BJ (cell line): ENCODE data around the gene LAMA2. TPM values are rescaled to one million over a fixed set of nuclear protein-coding genes. Genes with fewer than 3 reads are reported as not detected.

Experiments
- CTCF ChIA-PET: fragments of 350-600 bp; formaldehyde crosslinking; extraction: SDS; loops from one replicate; lab custom pipeline; 2021; ENCODE audit warnings: antibody characterized with exemption, inconsistent platforms; lab: Yijun Ruan, JAX
- POLR2A ChIA-PET: fragments of 300-600 bp; sonication (Branson Sonifier 250); formaldehyde crosslinking; extraction: SDS; loops from one replicate; lab custom pipeline; 2021; ENCODE audit warnings: antibody characterized with exemption; lab: Charles Lee
- DNase-seq: peaks from one replicate; pipeline ENCODE4 v3.0.0-alpha.2; 2011; ENCODE audit warnings: low read depth
- H3K27me3 ChIP-seq: 2 replicates; pipeline ENCODE4 v1.6.0; 2011; ENCODE audit warnings: low read length; ENCODE audit not compliant: control insufficient read depth, insufficient read depth
- H3K36me3 ChIP-seq: 2 replicates; pipeline ENCODE4 v1.5.1; 2011; ENCODE audit warnings: low read length; ENCODE audit not compliant: control insufficient read depth, insufficient read depth
- H3K4me3 ChIP-seq: 2 replicates; pipeline ENCODE4 v1.5.1; 2011; ENCODE audit warnings: low read depth, mild to moderate bottlenecking, control low read depth, low read length
- polyA plus RNA-seq: library from polyadenylated mRNA; depleted of rRNA; stranded (reverse); fragments of >200 nt; gene quantifications from 2 replicates; pipeline ENCODE4 v1.2.3, GENCODE V29; 2011
- TF ChIP-seq, protein P1 (sequence below): IDR thresholded peaks from 2 replicates; pipeline ENCODE4 v1.5.1; 2011; ENCODE audit warnings: low read depth, mild to moderate bottlenecking, control low read depth, inconsistent platforms, low read length, moderate library complexity; ENCODE audit not compliant: insufficient read depth

Gene LAMA2
- polyA plus RNA-seq, 1 experiment = 50.0 TPM

DNA sequence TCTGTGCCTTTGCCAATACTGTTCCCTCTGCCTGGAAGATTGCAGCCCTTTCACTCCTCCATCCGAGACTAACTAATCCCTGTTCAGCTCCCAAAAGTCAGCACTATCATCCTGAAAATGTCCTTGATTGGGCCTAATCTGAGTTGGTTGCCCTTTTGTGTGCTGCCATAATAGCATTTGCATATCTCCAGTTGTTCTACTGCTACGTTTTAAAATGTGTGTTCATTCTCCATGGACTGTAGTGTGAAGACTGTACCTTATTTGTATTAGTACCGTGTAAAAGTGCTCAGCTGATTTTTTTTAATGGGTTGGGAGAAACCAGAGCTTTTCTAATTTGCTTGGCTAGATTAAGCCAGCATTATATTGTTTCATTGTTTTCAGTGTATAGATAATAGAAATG lies 401.3 kb downstream of the LAMA2 start:
- Histone ChIP-seq H3K27me3 (no peaks in the 10 kb centered on the region), H3K36me3 (no peaks in the 10 kb centered on the region), H3K4me3 (no peak overlapping the region)
- no peak for DNase-seq
- ChIA-PET POLR2A (no interaction called here), CTCF (no interaction called here)
- TF ChIP-seq, protein P1, sequence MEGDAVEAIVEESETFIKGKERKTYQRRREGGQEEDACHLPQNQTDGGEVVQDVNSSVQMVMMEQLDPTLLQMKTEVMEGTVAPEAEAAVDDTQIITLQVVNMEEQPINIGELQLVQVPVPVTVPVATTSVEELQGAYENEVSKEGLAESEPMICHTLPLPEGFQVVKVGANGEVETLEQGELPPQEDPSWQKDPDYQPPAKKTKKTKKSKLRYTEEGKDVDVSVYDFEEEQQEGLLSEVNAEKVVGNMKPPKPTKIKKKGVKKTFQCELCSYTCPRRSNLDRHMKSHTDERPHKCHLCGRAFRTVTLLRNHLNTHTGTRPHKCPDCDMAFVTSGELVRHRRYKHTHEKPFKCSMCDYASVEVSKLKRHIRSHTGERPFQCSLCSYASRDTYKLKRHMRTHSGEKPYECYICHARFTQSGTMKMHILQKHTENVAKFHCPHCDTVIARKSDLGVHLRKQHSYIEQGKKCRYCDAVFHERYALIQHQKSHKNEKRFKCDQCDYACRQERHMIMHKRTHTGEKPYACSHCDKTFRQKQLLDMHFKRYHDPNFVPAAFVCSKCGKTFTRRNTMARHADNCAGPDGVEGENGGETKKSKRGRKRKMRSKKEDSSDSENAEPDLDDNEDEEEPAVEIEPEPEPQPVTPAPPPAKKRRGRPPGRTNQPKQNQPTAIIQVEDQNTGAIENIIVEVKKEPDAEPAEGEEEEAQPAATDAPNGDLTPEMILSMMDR = no peak

DNA sequence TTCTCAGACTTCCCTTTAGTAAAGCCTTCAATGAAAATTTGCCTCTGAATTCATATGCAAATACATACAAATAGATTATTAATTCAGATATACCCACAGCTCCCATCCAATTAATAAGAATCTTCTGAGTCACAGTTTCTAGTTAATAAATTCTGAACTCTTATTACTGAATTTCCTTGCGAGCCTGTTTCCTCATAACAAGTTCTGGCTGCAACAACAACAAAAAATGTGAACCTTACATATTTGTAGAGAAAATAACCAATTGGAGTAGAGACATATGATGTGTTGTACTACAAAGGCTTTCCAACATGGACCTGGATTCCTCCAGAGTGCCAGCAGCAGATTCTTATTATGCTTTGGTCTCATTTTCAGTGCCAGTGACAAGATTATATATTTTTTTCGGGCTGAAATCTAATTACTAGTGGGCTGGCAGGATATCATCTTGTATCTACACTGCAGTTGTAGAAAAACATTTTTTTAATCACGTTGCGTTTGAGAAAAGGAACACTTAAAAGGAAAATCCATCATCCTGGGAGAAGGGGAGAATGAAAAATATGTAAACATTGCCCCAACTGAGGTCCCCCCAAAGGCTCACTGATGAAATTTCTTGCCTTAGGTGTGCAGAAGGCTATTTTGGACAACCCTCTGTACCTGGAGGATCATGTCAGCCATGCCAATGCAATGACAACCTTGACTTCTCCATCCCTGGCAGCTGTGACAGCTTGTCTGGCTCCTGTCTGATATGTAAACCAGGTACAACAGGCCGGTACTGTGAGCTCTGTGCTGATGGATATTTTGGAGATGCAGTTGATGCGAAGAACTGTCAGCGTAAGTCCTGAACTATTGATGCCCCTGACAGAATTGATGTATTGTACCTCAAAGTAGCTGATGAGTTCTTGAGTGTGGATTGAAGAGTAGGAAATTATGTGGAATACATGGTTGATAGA lies 404.6 kb downstream of the LAMA2 start:
- POLR2A ChIA-PET = no interaction called here

DNA sequence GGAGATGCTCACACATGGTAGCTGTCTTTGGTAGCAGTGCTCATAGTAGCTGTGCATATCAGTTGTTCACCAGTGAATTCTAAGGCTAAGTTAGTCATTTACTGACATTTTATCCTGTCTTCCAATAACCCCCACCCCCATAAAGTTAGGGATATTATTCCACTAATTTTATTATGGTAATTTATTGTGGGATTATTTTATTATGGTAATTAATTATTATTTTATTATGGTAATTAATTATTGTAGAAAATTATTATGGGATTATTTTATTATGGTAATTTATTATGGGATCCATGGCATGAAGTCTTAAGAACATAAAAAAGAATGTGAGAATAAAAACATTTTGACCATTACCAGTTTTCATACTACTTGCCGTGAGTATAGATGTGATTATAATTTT lies 406.5 kb downstream of the LAMA2 start:
- DNase-seq = no peak
- Histone ChIP-seq H3K27me3 (no peaks in the 10 kb centered on the region), H3K4me3 (no peak overlapping the region), H3K36me3 (no peaks in the 10 kb centered on the region; the same call in 1 of the 2 replicates)
- ChIA-PET POLR2A (no interaction called here), CTCF (interaction anchor here (0.6 kb wide), 1 partner anchor 403 kb away, joined by 3 read pairs; no protein-coding TSS in a partner anchor)
- TF ChIP-seq, protein P1 = no peak

More for the DNA sequence above, 404.6 kb downstream of the LAMA2 start:
- no peaks in the 10 kb centered on the region for H3K36me3 ChIP-seq
- CTCF ChIA-PET = no interaction called here
- TF ChIP-seq, protein P1 = no peak
- no peak overlapping the region for H3K4me3 ChIP-seq
- H3K27me3 ChIP-seq = no peaks in the 10 kb centered on the region
- DNase-seq = no peak

DNA sequence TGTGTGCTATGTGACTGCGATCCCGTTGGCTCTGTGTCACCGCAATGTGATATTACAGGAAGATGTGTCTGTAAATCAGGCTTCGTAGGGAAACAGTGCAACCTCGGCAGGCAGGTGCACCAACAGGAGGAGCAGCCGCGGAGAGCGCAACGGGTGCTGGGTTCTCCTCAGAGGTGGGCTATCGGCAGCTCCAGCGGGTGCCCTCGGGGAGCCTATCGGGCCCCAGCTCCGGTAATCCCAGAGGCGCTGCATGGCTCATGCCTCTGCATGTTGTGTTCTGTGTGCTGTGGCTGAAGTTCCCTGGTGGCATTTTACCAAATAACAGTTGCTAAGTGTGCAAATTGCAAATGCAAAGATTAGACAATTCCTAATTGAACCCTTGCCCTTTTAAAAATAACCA lies 409.9 kb downstream of the LAMA2 start:
- ChIA-PET CTCF (no interaction called here), POLR2A (no interaction called here)

DNA sequence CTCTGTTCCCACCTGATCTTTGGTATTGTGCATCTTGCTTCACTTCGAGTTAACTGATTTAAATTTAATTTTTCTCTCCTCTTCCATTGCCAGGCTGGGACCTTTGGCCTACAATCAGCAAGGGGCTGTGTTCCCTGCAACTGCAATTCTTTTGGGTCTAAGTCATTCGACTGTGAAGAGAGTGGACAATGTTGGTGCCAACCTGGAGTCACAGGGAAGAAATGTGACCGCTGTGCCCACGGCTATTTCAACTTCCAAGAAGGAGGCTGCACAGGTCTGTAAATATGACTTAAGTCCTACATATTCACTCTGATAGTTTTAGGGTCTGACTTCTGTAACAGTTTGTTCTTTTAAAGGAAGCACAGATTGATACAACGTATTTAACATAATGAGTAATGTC lies 414.7 kb downstream of the LAMA2 start:
- TF ChIP-seq, protein P1 = no peak
- peaks cover 2% of the 10 kb centered on the region; the same call in 1 of the 2 replicates for H3K36me3 ChIP-seq
- no peak overlapping the region for H3K4me3 ChIP-seq
- CTCF ChIA-PET = no interaction called here
- no peak for DNase-seq
- POLR2A ChIA-PET = no interaction called here
- no peaks in the 10 kb centered on the region for H3K27me3 ChIP-seq

More for the DNA sequence above, 409.9 kb downstream of the LAMA2 start:
- no peaks in the 10 kb centered on the region for H3K27me3 ChIP-seq
- TF ChIP-seq, protein P1 = no peak
- H3K4me3 ChIP-seq = no peak overlapping the region
- DNase-seq = no peak
- peaks cover under 1% of the 10 kb centered on the region; the same call in 1 of the 2 replicates for H3K36me3 ChIP-seq
